Transverse colon (tissue), 4 donors: ENCODE data around the gene AP3M1. TPM values are rescaled to one million over a fixed set of nuclear protein-coding genes. Genes with fewer than 3 reads are reported as not detected.

ENCODE experiments used
- DNase-seq: peaks from one replicate; pipeline ENCODE4 v3.0.0-alpha.2; 2019
- H3K27ac ChIP-seq, 4 donors: fragments of 200-600 bp; sonication (generic); 2 replicates each; pipeline ENCODE4 v1.5.1; 2016 to 2018; ENCODE audit warnings: inconsistent platforms in 4 of 4
- H3K27me3 ChIP-seq: fragments of 200-600 bp; sonication (generic); 2 replicates; pipeline ENCODE4 v1.5.1; 2017; ENCODE audit warnings: inconsistent platforms
- H3K36me3 ChIP-seq, 4 donors: fragments of 200-600 bp; sonication (generic); 2 replicates each; pipeline ENCODE4 v1.5.1; 2017 to 2019; ENCODE audit warnings: inconsistent platforms in 4 of 4
- H3K4me1 ChIP-seq, 4 donors: fragments of 200-600 bp; sonication (generic); 2 replicates each; pipeline ENCODE4 v1.5.1; 2017 to 2020; ENCODE audit warnings: inconsistent platforms in 4 of 4
- H3K4me3 ChIP-seq, 4 donors: fragments of 200-600 bp; sonication (generic); 1 replicate in 1 of 4; 2 replicates in 3 of 4; pipeline versions ENCODE4 v1.5.1 to v1.6.1; 2017 to 2019; ENCODE audit warnings: inconsistent platforms in 4 of 4
- H3K9me3 ChIP-seq, 2 donors: fragments of 200-600 bp; sonication (generic); 2 replicates each; pipeline ENCODE4 v1.5.1; 2017 to 2019; ENCODE audit warnings: inconsistent platforms in 2 of 2
- CTCF ChIP-seq, 5 experiments: fragments of 200-600 bp in 3 of 5; fragments of 450-650 bp in 2 of 5; sonication (generic) in 3 of 5; IDR thresholded peaks; 1 replicate in 2 of 5; 2 replicates in 3 of 5; pipeline ENCODE4 v1.5.1; 2016 to 2017; ENCODE audit warnings: antibody characterized with exemption in 5 of 5, inconsistent platforms in 3 of 5, mild to moderate bottlenecking in 2 of 5, moderate library complexity in 1 of 5
- EP300 ChIP-seq: sonication (generic); formaldehyde crosslinking; IDR thresholded peaks from one replicate; pipeline ENCODE4 v1.6.1; 2017; ENCODE audit warnings: antibody characterized with exemption, low read depth
- POLR2A ChIP-seq: fragments of 450-650 bp; IDR thresholded peaks from one replicate; pipeline ENCODE4 v1.6.1; 2016; ENCODE audit warnings: antibody characterized with exemption, mild to moderate bottlenecking, moderate library complexity
- POLR2AphosphoS5 ChIP-seq, 3 donors: sonication (generic); formaldehyde crosslinking; IDR thresholded peaks; one replicate each; pipeline ENCODE4 v1.6.1; 2016; ENCODE audit warnings: antibody characterized with exemption in 3 of 3
- WGBS, 2 donors: methylation state at CpG; one replicate each; pipeline ENCODE4 v1.1.5; 2018; ENCODE audit warnings: low coverage in 1 of 2; 5-methylcytosine and 5-hydroxymethylcytosine counted together
- in situ Hi-C, 4 donors: fragments of 200-750 bp; cut with MboI; loops; one replicate each; pipeline versions ENCODE4 v1.15.0 to v1.15.1; 2017; ENCODE audit warnings: low sequenced_read_pairs in 3 of 4, low pct_ligation_motif_present in 1 of 4, low pct_unique_long_range_greater_than_20kb in 1 of 4
- intact Hi-C: fragments of 100-400 bp; cut with DNase I; formaldehyde crosslinking; loops from one replicate; pipeline ENCODE4 v1.15.1; 2023; ENCODE audit warnings: low total_unique reads
- total RNA-seq, 4 donors: library from RNA; depleted of rRNA; stranded (reverse); fragments of >200 nt; gene quantifications; one replicate each; pipeline ENCODE4 v1.1.0, GENCODE V29; 2016

AP3M1 gene
- total RNA-seq, 4 donors from 2014 or later: 10.1 to 27.3 (median 21.3) TPM

GRCh38 chr10:74110120-74110519 is 40.5 kb downstream of the AP3M1 start:
- no peaks in the 10 kb centered on the region for H3K9me3 ChIP-seq
- H3K27ac ChIP-seq: no peak overlapping the region
- no peaks in the 10 kb centered on the region for H3K27me3 ChIP-seq
- no peak for DNase-seq
- in situ Hi-C loops (no loop called here), intact Hi-C loops (no loop called here)
- peaks cover 0 to 10% (median 0%) of the 10 kb centered on the region in 4 donors for H3K4me1 ChIP-seq
- peaks cover 0 to 85% (median 41%) of the 10 kb centered on the region in 4 donors for H3K36me3 ChIP-seq
- 90% methylated on average over 1 of the region's 1 CpG; no CpG with 5 or more reads in 1 of the 2 donors for WGBS, 2 donors
- no peak for TF ChIP-seq POLR2AphosphoS5 (IDR thresholded peaks at IDR 0.05)
- no peak for TF ChIP-seq POLR2A
- no peak for TF ChIP-seq CTCF (IDR thresholded peaks at IDR 0.05)
- TF ChIP-seq EP300: no peak
- no peak overlapping the region for H3K4me3 ChIP-seq

- Histone ChIP-seq H3K4me3 (no peak overlapping the region), H3K36me3 (peaks cover 0 to 84% (median 41%) of the 10 kb centered on the region in 4 donors), H3K27ac (no peak overlapping the region), H3K4me1 (peaks cover 0 to 10% (median 0%) of the 10 kb centered on the region in 4 donors), H3K9me3 (no peaks in the 10 kb centered on the region), H3K27me3 (no peaks in the 10 kb centered on the region)
- TF ChIP-seq POLR2A (no peak), EP300 (no peak), CTCF (IDR thresholded peaks at IDR 0.05) (no peak), POLR2AphosphoS5 (IDR thresholded peaks at IDR 0.05) (no peak)
- no peak for DNase-seq
- in situ Hi-C loops (no loop called here), intact Hi-C loops (no loop called here)
Measured at GRCh38 chr10:74109452-74109851, 41.2 kb downstream of the AP3M1 start.

GRCh38 chr10:74107391-74107790 is 43.2 kb downstream of the AP3M1 start:
- no peak overlapping the region for H3K27ac ChIP-seq
- no peaks in the 10 kb centered on the region for H3K9me3 ChIP-seq
- no peak for DNase-seq
- H3K4me1 ChIP-seq: peaks cover 0 to under 1% (median 0%) of the 10 kb centered on the region in 4 donors
- no peak overlapping the region for H3K4me3 ChIP-seq
- in situ Hi-C loops: no loop called here
- WGBS, 2 donors: 79 to 88% methylated on average over 4 of the region's 4 CpGs
- intact Hi-C loops: no loop called here
- H3K36me3 ChIP-seq: peaks cover 0 to 82% (median 40%) of the 10 kb centered on the region in 4 donors
- no peak for TF ChIP-seq CTCF (IDR thresholded peaks at IDR 0.05)
- no peak for TF ChIP-seq POLR2A
- TF ChIP-seq POLR2AphosphoS5 (IDR thresholded peaks at IDR 0.05): no peak
- no peak for TF ChIP-seq EP300
- H3K27me3 ChIP-seq: no peaks in the 10 kb centered on the region

- H3K36me3 ChIP-seq: peaks cover 0 to 77% (median 39%) of the 10 kb centered on the region in 4 donors
- no peaks in the 10 kb centered on the region for H3K9me3 ChIP-seq
- no peak for TF ChIP-seq POLR2AphosphoS5 (IDR thresholded peaks at IDR 0.05)
- no peak for TF ChIP-seq EP300
- TF ChIP-seq POLR2A: no peak
- TF ChIP-seq CTCF (IDR thresholded peaks at IDR 0.05): no peak
- 75 to 100% methylated on average over 6 to 8 of the region's 8 CpGs for WGBS, 2 donors
- intact Hi-C loops (no loop called here), in situ Hi-C loops (no loop called here)
- H3K4me3 ChIP-seq: no peak overlapping the region
- no peak overlapping the region for H3K27ac ChIP-seq
- no peaks in the 10 kb centered on the region for H3K27me3 ChIP-seq
- no peak for DNase-seq
- no peaks in the 10 kb centered on the region for H3K4me1 ChIP-seq
Measured at GRCh38 chr10:74104996-74105395, 45.6 kb downstream of the AP3M1 start.
